HG02884 (cell line): ENCODE data around the gene NAALADL1.
"Not testable (repeated sequence)": the region's sequence is repeated elsewhere in the genome, so short reads cannot be mapped to it uniquely, and the experiment has no call there.

Experiments used
- ATAC-seq: cut with Tn5 transposase; IDR thresholded peaks from one replicate; pipeline ENCODE4 v1.9.1; 2021; ENCODE audit warnings: mild to moderate bottlenecking, moderate library complexity; ENCODE audit not compliant: unreplicated experiment

The NAALADL1 gene

DNA sequence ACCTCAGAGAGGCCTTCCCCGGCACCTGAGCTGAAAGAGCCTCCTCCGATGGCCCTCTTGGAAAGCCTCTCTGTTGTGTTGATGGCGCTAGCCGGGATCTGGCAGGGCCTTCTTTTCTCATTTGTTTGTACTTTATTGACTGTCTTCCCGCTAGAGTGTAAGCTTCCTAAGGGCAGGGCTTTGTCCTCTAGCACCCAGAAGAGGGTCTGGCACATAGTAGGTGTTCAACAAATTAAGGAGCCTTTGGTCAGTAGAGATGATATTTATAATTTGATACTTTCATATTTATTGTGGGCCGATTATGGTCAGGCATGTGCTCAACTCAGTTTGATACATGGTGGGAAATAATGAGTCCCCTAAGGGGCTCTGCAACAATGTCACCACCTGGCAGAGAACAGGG, 40.4 kb downstream of the NAALADL1 start:
- no peak for ATAC-seq

DNA sequence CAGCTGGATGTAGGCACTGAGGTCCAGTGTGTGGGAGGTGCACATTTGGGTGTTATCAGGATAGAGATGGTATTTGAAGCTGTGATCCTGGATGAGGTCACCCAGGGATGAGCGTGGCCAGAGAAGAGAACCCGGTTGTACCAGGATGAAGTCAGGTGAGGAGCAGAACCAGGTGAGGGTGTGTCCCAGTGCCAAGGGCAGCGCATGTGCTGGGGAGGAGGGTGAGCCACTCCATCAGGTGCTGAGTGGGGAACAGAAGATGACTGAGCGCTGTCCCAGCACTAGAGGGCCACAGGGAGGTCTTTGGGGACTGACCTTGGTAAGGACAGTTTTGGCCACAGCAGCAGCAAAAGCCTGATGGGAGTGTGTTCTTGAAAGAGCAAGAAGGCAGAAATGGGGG, 41.6 kb downstream of the NAALADL1 start:
- no peak for ATAC-seq

DNA sequence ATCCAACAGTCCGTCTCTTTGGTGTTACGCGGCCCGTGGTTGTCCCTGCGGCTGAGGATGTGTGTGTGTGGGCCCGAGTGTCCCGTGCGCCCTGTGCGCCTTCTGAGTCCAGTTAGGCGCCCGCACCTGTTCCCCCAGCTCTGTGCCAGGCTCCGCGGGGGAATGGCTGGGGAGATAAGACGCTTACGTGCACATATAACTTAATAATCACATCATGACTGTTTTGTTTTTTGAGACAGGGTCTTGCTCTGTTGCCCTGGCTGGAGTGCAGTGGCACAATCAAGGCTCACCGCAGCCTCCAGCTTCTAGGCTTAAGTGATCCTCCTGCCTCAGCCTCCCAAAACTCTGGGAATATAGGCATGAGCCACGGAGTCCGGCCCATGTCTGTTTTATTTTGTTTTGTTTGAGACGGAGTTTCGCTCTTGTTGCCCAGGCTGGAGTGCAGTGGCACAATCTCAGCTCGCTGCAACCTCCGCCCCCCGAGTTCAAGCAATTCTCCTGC, 43.6 kb downstream of the NAALADL1 start:
- ATAC-seq = peak; percentile 3

DNA sequence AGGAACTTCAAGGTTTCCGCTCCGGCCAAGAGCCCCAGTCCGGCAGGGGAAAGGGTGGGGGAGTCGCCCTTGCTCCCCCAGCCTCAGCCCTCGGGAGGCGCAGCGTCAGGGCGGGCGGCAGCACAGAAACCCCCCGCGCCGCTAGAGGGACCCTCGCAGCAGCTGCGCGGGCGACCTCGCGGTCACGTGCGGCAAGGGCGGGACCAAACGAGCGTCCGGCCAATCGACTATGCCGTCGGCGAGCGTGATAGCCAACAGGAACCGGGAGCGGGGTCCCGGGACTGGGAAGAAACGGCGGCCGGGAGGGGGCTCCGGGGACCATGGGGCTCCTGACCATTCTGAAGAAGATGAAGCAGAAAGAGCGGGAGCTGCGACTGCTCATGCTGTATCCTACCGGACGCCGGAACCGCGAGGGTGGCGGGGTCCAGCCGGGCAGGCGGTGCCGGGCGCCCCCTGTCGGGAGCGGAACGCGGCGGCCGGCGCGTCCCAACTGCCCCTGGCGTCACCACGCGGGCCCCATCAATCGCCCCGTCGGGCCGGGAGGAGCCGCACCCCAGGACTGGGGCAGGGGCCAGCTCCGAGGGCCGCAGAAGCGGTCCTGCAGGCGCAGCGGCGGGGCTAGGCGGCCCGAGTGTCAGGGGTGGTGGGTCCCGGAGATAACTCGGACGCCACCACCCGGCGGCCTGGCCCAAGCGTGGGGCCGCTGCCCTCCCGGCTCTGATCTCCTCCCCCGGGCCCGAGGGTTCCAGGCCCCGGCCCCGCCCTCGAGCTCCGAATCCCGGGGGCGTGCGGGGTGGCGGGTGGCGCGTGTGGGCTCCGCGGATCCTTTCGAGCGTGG, 44.2 kb downstream of the NAALADL1 start, which contains the start of gene ARL2:
Gene ARL2 (plus strand): TSS at position 273 of the 838 bp plus-strand sequence. CDS start 48 bp downstream, at position 321.
- ATAC-seq = peak; percentile 64

DNA sequence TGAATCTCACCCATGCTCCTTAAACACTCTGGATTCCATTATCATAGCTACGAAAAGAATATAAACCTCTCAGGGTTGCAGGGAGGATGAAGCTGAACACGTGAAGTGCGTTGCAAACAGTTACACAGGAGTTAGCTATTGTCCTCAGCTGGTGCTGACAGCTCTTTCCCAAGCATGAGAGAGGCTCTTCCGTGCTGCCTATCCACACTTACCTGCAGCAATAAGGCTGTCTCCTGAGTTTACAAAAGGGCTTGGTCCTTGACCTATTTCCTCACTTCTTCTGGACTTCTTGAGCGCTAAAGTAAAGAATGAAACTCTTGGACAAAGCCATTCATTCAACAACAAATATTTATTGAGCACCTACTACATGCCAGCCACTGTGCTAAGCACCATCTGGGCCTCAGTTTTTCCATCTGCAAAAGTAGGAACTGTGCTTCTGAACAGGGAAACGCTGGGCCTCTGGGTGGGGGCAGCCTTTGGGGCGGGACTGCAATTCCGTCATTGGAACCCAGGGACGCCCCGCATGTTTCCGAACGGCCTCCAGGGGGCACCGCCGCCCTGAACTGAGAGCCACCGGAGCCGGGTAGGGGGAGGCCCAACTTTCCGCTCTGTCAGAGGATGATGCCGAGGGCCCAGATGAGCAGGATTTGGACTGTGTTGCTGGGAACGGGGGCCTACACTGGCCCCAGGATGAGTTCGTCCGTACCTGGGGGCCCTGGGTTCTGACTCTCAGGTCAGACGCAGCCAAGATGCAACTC, 45.0 kb downstream of the NAALADL1 start:
- ATAC-seq = peak; percentile 71

DNA sequence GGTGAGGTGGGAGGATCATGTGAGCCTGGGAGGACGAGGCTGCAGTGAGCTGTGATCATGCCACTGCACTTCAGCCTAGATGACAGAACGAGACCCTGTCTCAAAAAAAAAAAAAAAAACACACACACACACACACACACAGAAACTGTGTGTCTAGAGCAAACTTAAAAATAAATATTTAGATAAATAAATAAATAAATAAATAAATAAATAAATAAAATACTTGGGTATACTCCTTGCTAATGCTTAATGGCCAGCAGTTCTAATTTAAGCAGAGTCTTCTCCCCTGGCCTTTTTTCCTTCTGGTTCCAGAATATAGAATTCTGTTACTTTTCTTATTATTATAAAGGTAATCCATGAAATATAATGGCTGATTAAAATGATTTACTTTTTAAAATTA, 49.5 kb downstream of the NAALADL1 start:
- ATAC-seq = no peak

DNA sequence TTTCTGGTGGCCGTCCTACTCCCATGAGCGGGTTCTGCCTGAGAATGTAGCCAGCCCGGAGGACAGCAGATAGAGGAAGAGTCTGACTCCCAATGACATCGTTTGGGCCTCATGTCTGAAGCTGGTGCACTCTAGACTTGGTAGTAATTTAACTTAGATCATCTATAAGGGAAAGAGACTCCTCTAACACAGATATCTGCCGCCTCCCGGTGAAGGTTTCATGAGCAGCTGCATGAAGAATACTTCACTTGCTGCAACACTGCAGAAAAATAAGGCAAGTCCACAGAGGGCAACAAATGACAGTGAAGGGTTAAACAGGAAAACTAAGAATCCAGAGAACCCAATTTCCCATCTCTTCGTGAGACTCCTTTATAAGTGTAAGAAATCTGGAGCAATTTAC, 50.3 kb downstream of the NAALADL1 start:
- no peak for ATAC-seq

DNA sequence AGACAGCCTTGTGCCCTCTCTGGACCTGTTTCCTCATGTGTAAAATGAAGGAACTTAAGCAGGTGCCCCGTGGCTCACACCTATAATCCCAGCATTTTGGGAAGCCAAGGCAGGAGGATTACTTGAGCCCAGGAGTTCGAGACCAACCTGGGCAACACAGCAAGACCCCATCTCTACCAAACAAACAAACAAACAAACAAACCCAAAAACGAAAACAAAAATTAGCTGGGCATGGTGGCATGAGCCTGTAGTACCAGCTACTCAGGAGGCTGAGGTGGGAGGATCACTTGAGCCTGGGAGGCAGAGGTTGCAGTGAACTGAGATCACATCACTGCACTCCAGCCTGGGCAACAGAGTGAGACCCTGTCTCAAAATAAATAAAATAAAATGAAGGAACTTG, 54.4 kb downstream of the NAALADL1 start:
- ATAC-seq = not testable (repeated sequence)

DNA sequence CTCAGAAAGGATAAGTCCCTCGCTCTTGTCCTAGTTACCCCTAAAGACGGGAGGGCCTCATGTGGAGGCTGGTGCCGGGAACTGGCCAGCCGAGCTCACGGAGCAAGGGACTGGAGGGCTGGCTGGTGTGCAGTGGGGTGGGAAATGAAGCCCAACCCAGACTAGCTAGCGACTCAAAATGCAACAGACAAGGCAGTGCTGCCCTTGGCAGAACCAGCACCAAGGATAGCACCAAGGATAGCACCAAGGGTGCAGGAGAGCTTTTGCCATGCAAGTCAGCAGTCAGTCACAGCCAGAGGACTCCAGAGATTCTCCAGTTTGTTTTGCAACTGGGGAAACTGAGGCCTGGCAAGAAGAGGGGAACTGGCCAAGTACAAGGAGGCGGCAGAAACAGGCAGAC, 55.1 kb downstream of the NAALADL1 start:
- ATAC-seq = no peak

DNA sequence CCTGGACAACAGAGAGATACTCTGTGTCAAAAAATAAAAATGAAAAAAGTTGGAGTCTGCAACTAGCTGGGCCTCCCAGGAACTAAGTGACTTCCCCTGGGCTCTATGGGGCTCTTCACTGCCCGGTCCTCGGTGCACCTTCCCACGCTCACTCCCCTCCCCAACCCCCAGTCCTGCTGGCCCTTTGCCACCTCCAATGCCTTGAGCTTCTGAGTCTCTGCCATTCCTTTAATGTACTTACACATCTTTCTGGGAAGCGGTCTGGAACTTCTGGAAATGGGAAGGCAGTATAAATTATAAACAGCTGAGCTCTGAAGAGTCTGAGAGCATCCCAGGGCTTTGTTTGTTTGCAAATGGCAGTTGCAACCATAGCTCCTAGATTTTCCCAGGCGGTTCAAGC, 55.6 kb downstream of the NAALADL1 start:
- ATAC-seq = no peak

DNA sequence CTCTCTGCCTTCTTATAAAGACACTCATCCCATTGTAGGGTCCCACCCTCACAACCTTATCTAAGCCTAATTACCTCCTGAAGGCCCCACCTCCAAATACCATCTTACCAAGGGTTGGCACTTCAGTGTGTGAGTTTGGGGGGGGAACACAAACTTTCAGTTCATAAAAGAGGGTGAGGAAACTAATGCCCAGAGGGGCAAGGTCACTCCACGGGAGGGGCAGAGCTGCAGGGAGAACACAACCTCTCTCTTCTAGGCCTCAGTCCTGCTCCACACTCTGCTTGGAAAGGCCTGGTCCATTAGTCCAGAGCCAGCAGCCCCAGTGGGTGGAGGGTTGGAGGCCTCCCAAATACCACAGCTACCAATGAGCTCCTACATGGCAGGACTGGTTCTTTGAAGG, 58.9 kb downstream of the NAALADL1 start:
- ATAC-seq = no peak

DNA sequence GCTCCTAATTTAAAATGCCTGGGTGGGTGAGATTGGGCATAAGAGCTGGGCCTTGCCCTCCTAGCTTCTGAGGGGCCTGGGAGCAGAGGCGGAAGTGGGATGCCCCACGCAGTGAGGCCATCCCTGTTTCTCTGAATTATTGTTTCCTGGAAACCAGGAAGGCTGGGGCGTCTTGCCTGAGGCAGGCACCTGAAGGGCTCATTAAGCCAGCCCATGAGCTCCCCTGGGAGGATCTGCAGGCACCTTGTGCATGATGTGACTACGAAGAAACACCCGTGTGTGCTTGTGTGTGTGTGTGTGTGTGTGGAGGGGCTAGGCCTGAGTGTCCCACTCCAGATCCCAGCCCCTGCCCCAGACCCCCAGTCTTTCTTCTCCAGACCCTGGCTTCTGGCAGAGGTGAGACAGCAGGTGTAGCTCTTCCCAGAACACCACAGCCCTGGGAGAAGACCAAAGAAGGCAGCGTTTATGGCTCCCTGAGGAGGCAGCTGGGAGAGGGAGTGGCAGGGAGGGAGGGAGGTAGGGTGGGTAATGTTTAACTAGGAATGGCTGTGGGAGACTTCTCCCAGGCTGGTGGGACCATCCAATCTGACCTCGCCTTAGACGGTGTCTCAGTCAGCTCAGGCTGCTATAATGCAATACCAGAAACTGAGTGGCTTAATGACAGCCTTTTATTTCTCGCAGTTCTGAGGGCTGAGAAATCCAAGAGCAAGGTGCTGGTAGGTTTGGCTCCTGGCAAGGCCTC, 59.5 kb downstream of the NAALADL1 start:
- no peak for ATAC-seq

DNA sequence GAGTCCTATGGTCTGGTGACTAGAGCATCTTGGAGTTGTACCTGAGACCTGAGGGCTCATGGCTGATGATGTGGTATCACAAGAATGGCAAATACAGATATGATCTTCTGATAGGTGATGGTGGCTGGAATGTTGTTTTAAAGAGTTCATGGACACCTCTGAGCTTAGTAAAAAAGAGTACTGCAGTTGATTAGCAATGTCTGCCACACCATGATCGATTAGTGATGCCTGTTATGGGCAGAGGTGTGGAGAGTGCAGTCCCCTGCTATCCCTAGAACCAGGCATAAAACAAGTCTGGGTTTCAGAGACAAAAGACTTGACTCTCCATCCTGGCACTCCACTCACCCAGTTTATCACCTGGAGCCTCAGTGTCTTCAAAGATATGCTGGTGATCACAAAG, 60.2 kb downstream of the NAALADL1 start:
- ATAC-seq = no peak

DNA sequence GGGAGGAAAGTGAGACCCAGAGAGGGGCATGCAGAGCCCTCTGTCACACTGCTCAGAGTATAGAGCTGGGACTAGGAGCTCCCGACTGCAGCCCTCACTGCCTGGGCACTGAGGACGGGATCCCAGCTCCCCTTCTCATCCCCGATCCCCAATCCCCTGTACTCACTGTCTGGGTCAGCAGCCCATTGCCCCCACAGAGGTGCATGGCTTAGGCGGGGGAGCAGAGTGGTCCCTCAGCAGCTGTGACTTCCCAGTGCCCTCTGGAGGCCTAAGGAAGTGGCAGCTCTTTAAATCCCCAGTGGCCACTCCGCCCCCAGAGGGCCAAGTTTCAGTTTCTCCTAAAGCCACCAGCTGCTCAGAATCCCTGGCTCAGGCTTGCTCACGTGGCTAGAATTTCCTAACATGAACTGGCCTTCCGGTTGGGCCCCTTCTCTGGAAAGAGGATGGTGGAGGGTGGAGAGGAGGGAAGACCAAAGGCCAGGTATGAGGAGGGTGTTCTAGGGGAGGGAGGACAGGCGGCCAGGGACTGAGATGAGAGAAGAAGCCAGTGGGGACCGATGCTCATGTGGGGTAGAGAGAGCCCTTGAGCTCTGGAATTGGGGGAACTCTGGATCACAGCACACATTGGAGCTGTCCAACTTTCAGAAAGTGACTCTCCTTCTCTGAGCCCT, 61.5 kb downstream of the NAALADL1 start, which contains the start of gene BATF2:
Gene BATF2 (minus strand): TSS at position 262 of the 671 bp plus-strand sequence. CDS start 57 bp downstream, at position 205.
- ATAC-seq = no peak

DNA sequence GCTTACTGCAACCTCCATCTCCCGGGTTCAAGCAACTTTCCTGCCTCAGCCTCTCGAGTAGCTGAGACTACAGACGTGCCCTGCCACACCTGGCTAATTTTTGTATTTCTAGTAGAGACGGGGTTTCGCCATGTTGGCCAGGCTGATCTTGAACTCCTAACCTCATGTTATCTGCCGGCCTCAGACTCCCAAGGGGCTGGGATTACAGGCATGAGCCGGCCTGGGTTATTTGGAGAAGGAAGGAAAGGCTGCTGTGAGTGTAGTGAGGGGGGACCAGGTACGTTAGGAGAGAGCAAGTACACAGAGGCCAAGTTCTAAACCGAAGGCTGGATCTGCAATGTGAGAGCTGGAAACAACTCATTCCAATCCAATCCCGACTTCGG, 62.0 kb downstream of the NAALADL1 start:
- no peak for ATAC-seq
